Measurements from ENCODE around the gene RASD1. TPM values are rescaled to one million over a fixed set of nuclear protein-coding genes. Genes with fewer than 3 reads are reported as not detected.

RASD1 gene
- total RNA-seq, 1 donor from 2014 or later, result 5.6 TPM

DNA sequence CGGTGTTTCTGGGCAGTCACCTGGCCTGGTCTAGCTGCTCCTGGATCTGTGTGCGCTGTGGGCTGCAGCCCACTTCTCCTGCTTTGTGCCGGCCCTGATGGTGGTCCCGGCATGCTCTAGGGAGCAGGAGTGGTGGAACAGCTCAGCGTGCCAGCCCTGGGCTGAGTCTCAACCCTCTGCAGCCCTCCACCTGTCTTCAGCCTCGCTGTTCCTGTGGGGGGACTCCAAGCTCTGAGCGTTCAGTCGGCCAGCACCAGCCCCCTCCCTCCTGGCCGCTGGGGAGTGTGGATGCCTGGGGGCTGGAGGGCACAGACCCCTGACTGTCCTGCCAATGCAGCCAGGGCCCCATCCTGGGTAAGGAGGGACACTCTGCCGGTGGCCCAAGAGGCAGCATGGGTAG is 23.7 kb upstream of the RASD1 start:
- H3K9me3 Mint-ChIP-seq (ENCODE audit: low read depth), result no peaks in the 10 kb centered on the region
- H3K27ac Mint-ChIP-seq, result no peak overlapping the region
- TF ChIP-seq, protein P1, sequence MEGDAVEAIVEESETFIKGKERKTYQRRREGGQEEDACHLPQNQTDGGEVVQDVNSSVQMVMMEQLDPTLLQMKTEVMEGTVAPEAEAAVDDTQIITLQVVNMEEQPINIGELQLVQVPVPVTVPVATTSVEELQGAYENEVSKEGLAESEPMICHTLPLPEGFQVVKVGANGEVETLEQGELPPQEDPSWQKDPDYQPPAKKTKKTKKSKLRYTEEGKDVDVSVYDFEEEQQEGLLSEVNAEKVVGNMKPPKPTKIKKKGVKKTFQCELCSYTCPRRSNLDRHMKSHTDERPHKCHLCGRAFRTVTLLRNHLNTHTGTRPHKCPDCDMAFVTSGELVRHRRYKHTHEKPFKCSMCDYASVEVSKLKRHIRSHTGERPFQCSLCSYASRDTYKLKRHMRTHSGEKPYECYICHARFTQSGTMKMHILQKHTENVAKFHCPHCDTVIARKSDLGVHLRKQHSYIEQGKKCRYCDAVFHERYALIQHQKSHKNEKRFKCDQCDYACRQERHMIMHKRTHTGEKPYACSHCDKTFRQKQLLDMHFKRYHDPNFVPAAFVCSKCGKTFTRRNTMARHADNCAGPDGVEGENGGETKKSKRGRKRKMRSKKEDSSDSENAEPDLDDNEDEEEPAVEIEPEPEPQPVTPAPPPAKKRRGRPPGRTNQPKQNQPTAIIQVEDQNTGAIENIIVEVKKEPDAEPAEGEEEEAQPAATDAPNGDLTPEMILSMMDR (IDR thresholded peaks at IDR 0.05; ENCODE audit: unreplicated experiment), result no peak
- no peaks in the 10 kb centered on the region for H3K36me3 Mint-ChIP-seq (ENCODE audit: insufficient read depth)
- no peak overlapping the region for H3K4me3 Mint-ChIP-seq (ENCODE audit: low read depth)
- H3K4me1 Mint-ChIP-seq (ENCODE audit: low read depth), result peaks cover 1% of the 10 kb centered on the region
- H3K27me3 Mint-ChIP-seq, result no peaks in the 10 kb centered on the region
- DNase-seq (ENCODE audit: low spot score, unreplicated experiment), result no peak

DNA sequence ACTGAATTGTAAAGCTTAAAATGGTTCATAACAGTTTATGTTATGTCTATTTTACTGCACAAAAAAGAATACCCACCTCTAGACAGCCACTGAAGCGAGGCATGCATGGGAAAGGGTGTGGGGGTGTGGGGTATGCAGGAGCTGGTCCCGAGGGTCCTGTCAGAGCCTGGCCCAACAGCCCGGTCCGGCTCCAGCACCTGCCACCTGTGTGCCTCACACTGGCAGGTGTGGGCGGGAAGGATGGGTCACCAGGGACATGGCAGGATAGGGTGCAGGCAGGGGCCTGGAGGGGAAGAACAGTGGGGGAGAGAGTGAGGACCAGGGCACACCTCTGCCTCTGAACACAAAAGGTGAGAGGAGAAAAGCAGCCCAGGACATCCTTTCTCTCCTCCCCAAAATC is 22.8 kb upstream of the RASD1 start:
- Mint-ChIP-seq H3K4me3 (ENCODE audit: low read depth) (no peak overlapping the region), H3K27ac (no peak overlapping the region), H3K27me3 (no peaks in the 10 kb centered on the region), H3K36me3 (ENCODE audit: insufficient read depth) (no peaks in the 10 kb centered on the region), H3K9me3 (ENCODE audit: low read depth) (no peaks in the 10 kb centered on the region), H3K4me1 (ENCODE audit: low read depth) (peaks cover 1% of the 10 kb centered on the region)
- TF ChIP-seq, protein P1 (IDR thresholded peaks at IDR 0.05; ENCODE audit: unreplicated experiment), result no peak
- DNase-seq (ENCODE audit: low spot score, unreplicated experiment), result no peak

DNA sequence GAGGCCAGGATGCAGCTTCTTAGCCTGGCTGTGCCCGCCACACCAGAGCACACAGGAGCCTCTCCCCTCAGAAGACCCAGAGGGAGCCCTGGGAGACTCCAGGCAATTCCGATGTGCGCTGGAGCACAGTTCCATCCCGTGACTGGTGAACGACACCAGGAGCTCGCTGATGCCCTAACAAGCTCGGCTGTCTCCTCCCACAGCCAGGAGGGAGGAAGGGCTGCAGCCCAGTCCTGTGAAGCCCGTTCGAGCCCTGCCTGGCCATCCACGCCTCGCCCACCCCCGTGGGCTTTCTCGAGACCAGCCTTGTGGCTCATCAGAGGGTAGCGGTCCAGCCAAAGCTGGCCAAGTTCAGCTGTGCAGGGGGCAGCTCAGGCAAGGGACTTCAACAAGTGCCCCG is 21.8 kb upstream of the RASD1 start:
- Mint-ChIP-seq H3K4me1 (ENCODE audit: low read depth) (no peaks in the 10 kb centered on the region), H3K9me3 (ENCODE audit: low read depth) (no peaks in the 10 kb centered on the region), H3K4me3 (ENCODE audit: low read depth) (no peak overlapping the region), H3K27me3 (no peaks in the 10 kb centered on the region), H3K36me3 (ENCODE audit: insufficient read depth) (no peaks in the 10 kb centered on the region), H3K27ac (no peak overlapping the region)
- DNase-seq (ENCODE audit: low spot score, unreplicated experiment), result no peak
- TF ChIP-seq, protein P1 (IDR thresholded peaks at IDR 0.05; ENCODE audit: unreplicated experiment), result no peak

DNA sequence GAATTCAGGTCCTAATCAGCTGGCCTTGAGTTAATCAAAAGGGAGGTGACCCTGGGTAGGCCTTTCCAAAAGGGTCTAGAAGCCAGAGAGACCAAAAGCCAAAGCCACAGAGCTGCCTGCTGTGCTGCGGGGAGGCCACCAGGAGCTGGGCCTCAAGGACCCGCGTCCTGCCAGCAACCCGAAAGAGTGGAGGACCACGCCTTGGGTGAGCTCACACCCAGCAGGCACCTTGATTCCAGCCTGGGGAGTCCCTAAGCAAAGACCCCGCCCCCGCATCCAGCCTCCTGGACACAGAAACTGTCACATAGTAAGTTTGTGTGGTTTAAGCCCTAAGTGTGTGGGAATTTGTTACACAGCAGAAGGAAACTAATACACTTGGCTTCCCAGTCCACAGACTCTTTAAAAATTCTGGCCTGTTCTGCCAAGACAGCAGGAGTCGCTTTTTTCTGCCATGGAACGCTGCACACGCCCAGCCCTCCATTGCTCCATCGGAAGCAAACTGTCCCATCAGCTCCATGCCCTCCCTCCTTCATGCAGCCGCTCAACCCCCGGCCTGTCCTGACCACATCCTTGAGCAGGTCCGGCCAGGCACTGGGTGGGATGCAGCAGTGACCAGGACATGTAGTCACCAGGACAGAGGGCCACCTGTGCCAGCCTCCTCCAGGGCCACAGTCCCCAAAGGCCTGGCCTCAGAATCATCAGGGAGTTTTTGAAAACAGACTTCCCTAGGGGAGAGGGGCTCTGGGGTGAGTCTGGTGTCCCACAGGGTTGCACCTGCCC is 20.9 kb upstream of the RASD1 start:
- no peaks in the 10 kb centered on the region for H3K27me3 Mint-ChIP-seq

DNA sequence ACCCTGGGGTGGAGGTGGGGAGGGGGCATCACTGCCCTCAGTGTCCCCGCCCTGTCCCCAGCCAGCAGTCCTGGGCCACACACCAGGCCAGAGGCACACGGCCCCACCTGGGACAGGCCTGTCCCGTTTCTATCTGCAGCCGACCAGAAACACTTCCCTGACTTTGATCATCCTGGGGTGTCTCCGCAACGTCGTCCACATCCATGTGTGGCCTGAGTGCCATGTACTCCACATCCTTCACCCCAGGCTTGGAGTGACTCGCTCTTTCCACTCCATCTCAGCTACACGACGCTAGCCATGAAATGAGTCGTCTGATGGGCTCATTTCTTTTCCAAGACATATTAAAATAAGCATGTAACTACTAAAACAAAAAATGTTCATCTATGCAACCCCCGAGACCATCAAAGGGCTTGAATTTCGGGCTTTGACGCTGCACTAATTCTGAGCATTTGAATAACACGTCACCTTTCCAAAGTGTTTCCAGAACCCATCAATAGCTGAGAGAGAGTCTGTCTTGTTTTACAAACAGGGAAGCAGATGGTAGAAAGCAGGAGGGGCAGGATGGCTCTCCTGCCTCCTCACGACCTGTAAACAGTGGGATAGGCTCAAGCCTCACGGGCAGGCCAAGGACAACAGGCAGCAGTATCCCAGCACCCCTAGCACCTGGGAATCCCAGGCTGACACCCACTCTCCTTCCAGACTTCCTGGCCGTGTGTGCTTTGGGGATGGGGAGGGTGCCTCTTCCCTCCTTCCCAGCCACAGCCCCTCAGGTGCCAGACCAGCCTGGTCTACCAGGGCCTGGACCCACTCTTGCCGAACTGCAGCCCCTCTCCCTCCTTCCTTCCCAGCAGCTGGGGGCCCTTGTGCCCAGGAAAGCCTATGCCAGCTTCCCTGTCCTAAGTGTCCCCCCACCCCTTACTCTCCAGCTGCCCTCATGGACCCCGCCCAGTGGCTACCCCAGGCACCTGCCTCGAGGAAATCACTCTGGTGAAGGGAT is 20.0 kb upstream of the RASD1 start:
- Mint-ChIP-seq H3K27me3 (no peaks in the 10 kb centered on the region), H3K36me3 (ENCODE audit: insufficient read depth) (no peaks in the 10 kb centered on the region), H3K9me3 (ENCODE audit: low read depth) (no peaks in the 10 kb centered on the region), H3K4me3 (ENCODE audit: low read depth) (no peak overlapping the region), H3K27ac (peak overlapping the region; percentile 71), H3K4me1 (ENCODE audit: low read depth) (no peaks in the 10 kb centered on the region)
- TF ChIP-seq, protein P1 (IDR thresholded peaks at IDR 0.05; ENCODE audit: unreplicated experiment), result no peak
- no peak for DNase-seq (ENCODE audit: low spot score, unreplicated experiment)

More for the DNA sequence above, 20.9 kb upstream of the RASD1 start:
- Mint-ChIP-seq H3K4me1 (ENCODE audit: low read depth) (no peaks in the 10 kb centered on the region), H3K36me3 (ENCODE audit: insufficient read depth) (no peaks in the 10 kb centered on the region), H3K4me3 (ENCODE audit: low read depth) (no peak overlapping the region), H3K27ac (peak overlapping the region; percentile 71), H3K9me3 (ENCODE audit: low read depth) (no peaks in the 10 kb centered on the region)
- TF ChIP-seq, protein P1 (IDR thresholded peaks at IDR 0.05; ENCODE audit: unreplicated experiment), result no peak
- no peak for DNase-seq (ENCODE audit: low spot score, unreplicated experiment)

All from progenitor cell of endocrine pancreas (in vitro differentiated cells).